ENCODE data around the gene FOXJ3.

FOXJ3 gene

GRCh38 chr1:42311897-42312296 is 23.1 kb downstream of the FOXJ3 start:
- no peak overlapping the region for H2AFZ ChIP-seq (ENCODE audit: low read length, unreplicated experiment)
- H3K36me3 ChIP-seq (ENCODE audit: insufficient read depth, low read length) = no peaks in the 10 kb centered on the region
- no peaks in the 10 kb centered on the region for H3K27me3 ChIP-seq (ENCODE audit: insufficient read depth, low read length)
- H3K27ac ChIP-seq (ENCODE audit: low read depth, low read length) = no peak overlapping the region
- H3K4me3 ChIP-seq (ENCODE audit: low read depth, low read length) = no peak overlapping the region
- peaks cover 9% of the 10 kb centered on the region for H3K4me1 ChIP-seq (ENCODE audit: control insufficient read depth, insufficient read depth, low read length, unreplicated experiment)
- H3K79me2 ChIP-seq (ENCODE audit: control insufficient read depth, insufficient read depth, low read length, unreplicated experiment) = peaks cover 73% of the 10 kb centered on the region

- Histone ChIP-seq H3K4me1 (ENCODE audit: control insufficient read depth, insufficient read depth, low read length, unreplicated experiment) (peaks cover 9% of the 10 kb centered on the region), H2AFZ (ENCODE audit: low read length, unreplicated experiment) (no peak overlapping the region), H3K27ac (ENCODE audit: low read depth, low read length) (no peak overlapping the region), H3K36me3 (ENCODE audit: insufficient read depth, low read length) (no peaks in the 10 kb centered on the region), H3K79me2 (ENCODE audit: control insufficient read depth, insufficient read depth, low read length, unreplicated experiment) (peaks cover 67% of the 10 kb centered on the region), H3K27me3 (ENCODE audit: insufficient read depth, low read length) (no peaks in the 10 kb centered on the region), H3K4me3 (ENCODE audit: low read depth, low read length) (no peak overlapping the region)
Observed at GRCh38 chr1:42311138-42311537, 23.9 kb downstream of the FOXJ3 start.

GRCh38 chr1:42306977-42307376 is 28.1 kb downstream of the FOXJ3 start:
- Histone ChIP-seq H3K36me3 (ENCODE audit: insufficient read depth, low read length) (peaks cover 25% of the 10 kb centered on the region), H3K79me2 (ENCODE audit: control insufficient read depth, insufficient read depth, low read length, unreplicated experiment) (peaks cover 55% of the 10 kb centered on the region), H2AFZ (ENCODE audit: low read length, unreplicated experiment) (no peak overlapping the region)

GRCh38 chr1:42305639-42306038 is 29.4 kb downstream of the FOXJ3 start:
- H2AFZ ChIP-seq (ENCODE audit: low read length, unreplicated experiment) = no peak overlapping the region
- peaks cover 44% of the 10 kb centered on the region for H3K79me2 ChIP-seq (ENCODE audit: control insufficient read depth, insufficient read depth, low read length, unreplicated experiment)
- H3K27ac ChIP-seq (ENCODE audit: low read depth, low read length) = no peak overlapping the region
- H3K27me3 ChIP-seq (ENCODE audit: insufficient read depth, low read length) = no peaks in the 10 kb centered on the region
- H3K4me3 ChIP-seq (ENCODE audit: low read depth, low read length) = no peak overlapping the region
- H3K4me1 ChIP-seq (ENCODE audit: control insufficient read depth, insufficient read depth, low read length, unreplicated experiment) = peaks cover 4% of the 10 kb centered on the region
- H3K36me3 ChIP-seq (ENCODE audit: insufficient read depth, low read length) = peaks cover 31% of the 10 kb centered on the region

More at GRCh38 chr1:42306977-42307376, 28.1 kb downstream of the FOXJ3 start:
- Histone ChIP-seq H3K4me3 (ENCODE audit: low read depth, low read length) (no peak overlapping the region), H3K4me1 (ENCODE audit: control insufficient read depth, insufficient read depth, low read length, unreplicated experiment) (peaks cover 13% of the 10 kb centered on the region), H3K27me3 (ENCODE audit: insufficient read depth, low read length) (no peaks in the 10 kb centered on the region), H3K27ac (ENCODE audit: low read depth, low read length) (no peak overlapping the region)

- Histone ChIP-seq H3K27ac (ENCODE audit: low read depth, low read length) (no peak overlapping the region), H2AFZ (ENCODE audit: low read length, unreplicated experiment) (no peak overlapping the region), H3K27me3 (ENCODE audit: insufficient read depth, low read length) (no peaks in the 10 kb centered on the region), H3K4me1 (ENCODE audit: control insufficient read depth, insufficient read depth, low read length, unreplicated experiment) (peaks cover 4% of the 10 kb centered on the region), H3K79me2 (ENCODE audit: control insufficient read depth, insufficient read depth, low read length, unreplicated experiment) (peaks cover 34% of the 10 kb centered on the region), H3K36me3 (ENCODE audit: insufficient read depth, low read length) (peaks cover 36% of the 10 kb centered on the region), H3K4me3 (ENCODE audit: low read depth, low read length) (no peak overlapping the region)
Observed at GRCh38 chr1:42302034-42302433, 33.0 kb downstream of the FOXJ3 start.

GRCh38 chr1:42298520-42298919 is 36.5 kb downstream of the FOXJ3 start:
- no peak overlapping the region for H3K27ac ChIP-seq (ENCODE audit: low read depth, low read length)
- no peak overlapping the region for H2AFZ ChIP-seq (ENCODE audit: low read length, unreplicated experiment)
- peaks cover 23% of the 10 kb centered on the region for H3K36me3 ChIP-seq (ENCODE audit: insufficient read depth, low read length)
- no peaks in the 10 kb centered on the region for H3K27me3 ChIP-seq (ENCODE audit: insufficient read depth, low read length)
- H3K4me1 ChIP-seq (ENCODE audit: control insufficient read depth, insufficient read depth, low read length, unreplicated experiment) = no peaks in the 10 kb centered on the region
- H3K79me2 ChIP-seq (ENCODE audit: control insufficient read depth, insufficient read depth, low read length, unreplicated experiment) = peaks cover 15% of the 10 kb centered on the region
- H3K4me3 ChIP-seq (ENCODE audit: low read depth, low read length) = no peak overlapping the region

GRCh38 chr1:42295816-42296215 is 39.2 kb downstream of the FOXJ3 start:
- Histone ChIP-seq H3K36me3 (ENCODE audit: insufficient read depth, low read length) (peaks cover 5% of the 10 kb centered on the region), H3K4me1 (ENCODE audit: control insufficient read depth, insufficient read depth, low read length, unreplicated experiment) (no peaks in the 10 kb centered on the region), H3K79me2 (ENCODE audit: control insufficient read depth, insufficient read depth, low read length, unreplicated experiment) (peaks cover 19% of the 10 kb centered on the region), H3K4me3 (ENCODE audit: low read depth, low read length) (no peak overlapping the region), H3K27me3 (ENCODE audit: insufficient read depth, low read length) (no peaks in the 10 kb centered on the region), H2AFZ (ENCODE audit: low read length, unreplicated experiment) (no peak overlapping the region), H3K27ac (ENCODE audit: low read depth, low read length) (no peak overlapping the region)

GRCh38 chr1:42290130-42290529 is 44.9 kb downstream of the FOXJ3 start:
- peaks cover 33% of the 10 kb centered on the region for H3K79me2 ChIP-seq (ENCODE audit: control insufficient read depth, insufficient read depth, low read length, unreplicated experiment)

GRCh38 chr1:42288311-42288985 is 46.6 kb downstream of the FOXJ3 start:
- Histone ChIP-seq H2AFZ (ENCODE audit: low read length, unreplicated experiment) (no peak overlapping the region), H3K36me3 (ENCODE audit: insufficient read depth, low read length) (no peaks in the 10 kb centered on the region), H3K27ac (ENCODE audit: low read depth, low read length) (no peak overlapping the region), H3K4me3 (ENCODE audit: low read depth, low read length) (no peak overlapping the region), H3K79me2 (ENCODE audit: control insufficient read depth, insufficient read depth, low read length, unreplicated experiment) (peaks cover 43% of the 10 kb centered on the region), H3K27me3 (ENCODE audit: insufficient read depth, low read length) (no peaks in the 10 kb centered on the region), H3K4me1 (ENCODE audit: control insufficient read depth, insufficient read depth, low read length, unreplicated experiment) (peaks cover 4% of the 10 kb centered on the region)

More at GRCh38 chr1:42290130-42290529, 44.9 kb downstream of the FOXJ3 start:
- H3K27me3 ChIP-seq (ENCODE audit: insufficient read depth, low read length) = no peaks in the 10 kb centered on the region
- no peaks in the 10 kb centered on the region for H3K4me1 ChIP-seq (ENCODE audit: control insufficient read depth, insufficient read depth, low read length, unreplicated experiment)
- no peak overlapping the region for H2AFZ ChIP-seq (ENCODE audit: low read length, unreplicated experiment)
- no peaks in the 10 kb centered on the region for H3K36me3 ChIP-seq (ENCODE audit: insufficient read depth, low read length)
- no peak overlapping the region for H3K4me3 ChIP-seq (ENCODE audit: low read depth, low read length)
- H3K27ac ChIP-seq (ENCODE audit: low read depth, low read length) = no peak overlapping the region

GRCh38 chr1:42282867-42283583 is 52.0 kb downstream of the FOXJ3 start:
- no peaks in the 10 kb centered on the region for H3K27me3 ChIP-seq (ENCODE audit: insufficient read depth, low read length)
- H3K4me1 ChIP-seq (ENCODE audit: control insufficient read depth, insufficient read depth, low read length, unreplicated experiment) = peaks cover 17% of the 10 kb centered on the region
- peaks cover 46% of the 10 kb centered on the region for H3K79me2 ChIP-seq (ENCODE audit: control insufficient read depth, insufficient read depth, low read length, unreplicated experiment)
- H3K4me3 ChIP-seq (ENCODE audit: low read depth, low read length) = no peak overlapping the region
- no peak overlapping the region for H2AFZ ChIP-seq (ENCODE audit: low read length, unreplicated experiment)
- H3K36me3 ChIP-seq (ENCODE audit: insufficient read depth, low read length) = no peaks in the 10 kb centered on the region
- no peak overlapping the region for H3K27ac ChIP-seq (ENCODE audit: low read depth, low read length)

- no peak overlapping the region for H3K27ac ChIP-seq (ENCODE audit: low read depth, low read length)
- peaks cover 17% of the 10 kb centered on the region for H3K4me1 ChIP-seq (ENCODE audit: control insufficient read depth, insufficient read depth, low read length, unreplicated experiment)
- H3K27me3 ChIP-seq (ENCODE audit: insufficient read depth, low read length) = no peaks in the 10 kb centered on the region
- no peak overlapping the region for H3K4me3 ChIP-seq (ENCODE audit: low read depth, low read length)
- H2AFZ ChIP-seq (ENCODE audit: low read length, unreplicated experiment) = no peak overlapping the region
- peaks cover 44% of the 10 kb centered on the region for H3K79me2 ChIP-seq (ENCODE audit: control insufficient read depth, insufficient read depth, low read length, unreplicated experiment)
- no peaks in the 10 kb centered on the region for H3K36me3 ChIP-seq (ENCODE audit: insufficient read depth, low read length)
Observed at GRCh38 chr1:42282024-42282579, 52.9 kb downstream of the FOXJ3 start.
